Breast epithelium (tissue), 3 donors: ENCODE measurements around the gene SDC1.

Experiments used
- POLR2AphosphoS5 ChIP-seq, 3 donors: sonication (generic); formaldehyde crosslinking; IDR thresholded peaks; one replicate each; pipeline ENCODE4 v1.6.1; 2017; ENCODE audit warnings: antibody characterized with exemption in 3 of 3
- TF ChIP-seq, protein P1 (sequence below), 3 donors: fragments of 450-650 bp; IDR thresholded peaks; one replicate each; pipeline ENCODE4 v1.5.1; 2016 to 2017; ENCODE audit warnings: antibody characterized with exemption in 3 of 3, mild to moderate bottlenecking in 3 of 3, moderate library complexity in 3 of 3

DNA sequence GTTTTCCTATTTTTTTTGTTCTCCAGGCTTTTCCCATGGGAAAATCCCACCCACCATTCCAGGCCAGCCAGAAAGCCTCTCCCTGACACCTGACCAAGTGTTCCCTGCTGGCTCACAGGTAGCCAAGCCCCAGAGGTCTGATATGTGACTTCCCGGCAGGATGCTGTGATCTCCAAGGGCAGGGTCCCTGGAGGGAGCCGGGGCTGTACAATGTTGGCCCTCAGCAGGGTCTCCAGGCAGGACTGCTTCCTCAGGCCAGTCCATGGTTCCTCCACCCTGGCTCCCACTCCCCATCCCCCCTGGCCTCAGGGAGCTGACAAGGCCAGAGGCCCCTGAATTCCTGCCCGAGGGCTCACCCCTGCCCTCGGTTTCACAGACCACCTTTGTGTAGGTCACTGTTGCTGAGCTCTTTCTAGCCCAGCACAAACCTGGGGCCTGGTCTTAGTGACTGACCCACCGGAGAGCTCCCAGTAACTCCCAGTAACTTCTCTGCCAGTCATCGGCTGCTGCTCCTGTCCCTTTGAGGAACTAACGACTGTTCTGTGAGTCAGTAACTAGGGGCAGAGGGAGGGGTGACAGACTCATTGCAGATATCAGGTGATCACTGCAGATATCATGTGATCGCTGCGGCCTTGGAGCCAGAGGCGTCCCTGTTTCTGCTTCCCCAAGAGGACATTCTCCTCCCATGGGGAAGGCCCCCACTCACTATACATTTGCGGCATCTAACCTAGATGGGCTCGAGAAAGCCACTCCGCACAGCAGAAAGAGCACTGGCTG lies 38.7 kb downstream of the SDC1 start:
- TF ChIP-seq, protein P1, sequence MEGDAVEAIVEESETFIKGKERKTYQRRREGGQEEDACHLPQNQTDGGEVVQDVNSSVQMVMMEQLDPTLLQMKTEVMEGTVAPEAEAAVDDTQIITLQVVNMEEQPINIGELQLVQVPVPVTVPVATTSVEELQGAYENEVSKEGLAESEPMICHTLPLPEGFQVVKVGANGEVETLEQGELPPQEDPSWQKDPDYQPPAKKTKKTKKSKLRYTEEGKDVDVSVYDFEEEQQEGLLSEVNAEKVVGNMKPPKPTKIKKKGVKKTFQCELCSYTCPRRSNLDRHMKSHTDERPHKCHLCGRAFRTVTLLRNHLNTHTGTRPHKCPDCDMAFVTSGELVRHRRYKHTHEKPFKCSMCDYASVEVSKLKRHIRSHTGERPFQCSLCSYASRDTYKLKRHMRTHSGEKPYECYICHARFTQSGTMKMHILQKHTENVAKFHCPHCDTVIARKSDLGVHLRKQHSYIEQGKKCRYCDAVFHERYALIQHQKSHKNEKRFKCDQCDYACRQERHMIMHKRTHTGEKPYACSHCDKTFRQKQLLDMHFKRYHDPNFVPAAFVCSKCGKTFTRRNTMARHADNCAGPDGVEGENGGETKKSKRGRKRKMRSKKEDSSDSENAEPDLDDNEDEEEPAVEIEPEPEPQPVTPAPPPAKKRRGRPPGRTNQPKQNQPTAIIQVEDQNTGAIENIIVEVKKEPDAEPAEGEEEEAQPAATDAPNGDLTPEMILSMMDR (IDR thresholded peaks at IDR 0.05): no peak
- TF ChIP-seq POLR2AphosphoS5 (IDR thresholded peaks at IDR 0.05): no peak
